Measurements from ENCODE around the gene KIRREL1.
A peak's percentile ranks its signal among the peaks of the same experiment; 100 is the strongest.
"Not testable (repeated sequence)": the region's sequence is repeated elsewhere in the genome, so short reads cannot be mapped to it uniquely, and the experiment has no call there.

Gene KIRREL1

GRCh38 chr1:158112994-158113758 lies 119.7 kb downstream of the KIRREL1 start:
- peak; percentile 18 to 52 for DNase-seq

- no peak for DNase-seq
Observed at GRCh38 chr1:158113759-158114127, 120.3 kb downstream of the KIRREL1 start.

- DNase-seq: no peak
Observed at GRCh38 chr1:158115126-158115525, 121.7 kb downstream of the KIRREL1 start.

- no peak for DNase-seq
Observed at GRCh38 chr1:158116311-158117167, 123.1 kb downstream of the KIRREL1 start.

- peak; percentile 29 to 59 for DNase-seq
Observed at GRCh38 chr1:158117854-158118704, 124.6 kb downstream of the KIRREL1 start.

- no peak for DNase-seq
Observed at GRCh38 chr1:158118713-158119402, 125.4 kb downstream of the KIRREL1 start.

- DNase-seq: no peak
Observed at GRCh38 chr1:158119976-158120653, 126.7 kb downstream of the KIRREL1 start.

- peak; percentile 6 to 38 for DNase-seq
Observed at GRCh38 chr1:158121604-158122254, 128.3 kb downstream of the KIRREL1 start.

- DNase-seq: no peak
Observed at GRCh38 chr1:158122833-158123388, 129.5 kb downstream of the KIRREL1 start.

- DNase-seq: no peak
Observed at GRCh38 chr1:158124034-158124433, 130.6 kb downstream of the KIRREL1 start.

GRCh38 chr1:158124999-158125398 lies 131.6 kb downstream of the KIRREL1 start:
- DNase-seq: peak; percentile 73 to 76

GRCh38 chr1:158126425-158126824 lies 133.0 kb downstream of the KIRREL1 start:
- no peak for DNase-seq

GRCh38 chr1:158128531-158128930 lies 135.1 kb downstream of the KIRREL1 start:
- DNase-seq: not testable (repeated sequence)

- DNase-seq: no peak
Observed at GRCh38 chr1:158131217-158131616, 137.8 kb downstream of the KIRREL1 start.

- DNase-seq: no peak
Observed at GRCh38 chr1:158140764-158141192, 147.3 kb downstream of the KIRREL1 start.

- no peak for DNase-seq
Observed at GRCh38 chr1:158145173-158145719, 151.8 kb downstream of the KIRREL1 start.

- DNase-seq: no peak
Observed at GRCh38 chr1:158146165-158146564, 152.7 kb downstream of the KIRREL1 start.

GRCh38 chr1:158146739-158147138 lies 153.3 kb downstream of the KIRREL1 start:
- DNase-seq: no peak

GRCh38 chr1:158147401-158147800 lies 154.0 kb downstream of the KIRREL1 start:
- no peak for DNase-seq

- DNase-seq: peak in 1 of 2 donors; percentile 11
Observed at GRCh38 chr1:158147869-158148268, 154.4 kb downstream of the KIRREL1 start.

GRCh38 chr1:158148468-158148867 lies 155.0 kb downstream of the KIRREL1 start:
- DNase-seq: no peak

All from CD4-positive, alpha-beta T cell treated with Interleukin-1 beta for 1 hour (primary cell).